HL-60 (cell line): ENCODE data around the gene SEMG2.

Source experiments
- DNase-seq, 2 experiments: peaks; one replicate each; pipeline ENCODE4 v3.0.0-alpha.2; 2010 to 2020; ENCODE audit warnings: low read depth in 1 of 2, low spot score in 1 of 2
- H3K27ac ChIP-seq: fragments of 250-450 bp; sonication (Bioruptor Pico); replicated peaks from 2 replicates; pipeline ENCODE4 v1.5.1; 2020; ENCODE audit warnings: mild to moderate bottlenecking, moderate library complexity
- H3K27me3 ChIP-seq: fragments of 250-450 bp; sonication (Bioruptor Pico); 2 replicates; pipeline ENCODE4 v1.5.1; 2021; ENCODE audit warnings: mild to moderate bottlenecking, moderate library complexity; ENCODE audit not compliant: insufficient read depth, poor library complexity, severe bottlenecking
- H3K4me3 ChIP-seq: replicated peaks from 2 replicates; pipeline ENCODE4 v1.5.1; 2011; ENCODE audit warnings: mild to moderate bottlenecking, control low read depth, low read length; ENCODE audit not compliant: insufficient read depth
- POLR2AphosphoS5 ChIP-seq: IDR thresholded peaks from 2 replicates; pipeline ENCODE4 v1.6.1; 2012; ENCODE audit warnings: low read depth

SEMG2 gene

GRCh38 chr20:45269754-45270270 lies 48.6 kb downstream of the SEMG2 start:
- H3K27me3 ChIP-seq, result no peaks in the 10 kb centered on the region
- no peak for TF ChIP-seq POLR2AphosphoS5
- H3K27ac ChIP-seq, result no peak overlapping the region
- no peak overlapping the region for H3K4me3 ChIP-seq
- no peak for DNase-seq
